Testis (tissue), 2 donors: ENCODE results near the gene FBN1.

Source experiments
- POLR2A ChIP-seq: fragments of 450-650 bp; IDR thresholded peaks from one replicate; pipeline ENCODE4 v1.6.1; 2017; ENCODE audit warnings: antibody characterized with exemption, mild to moderate bottlenecking, moderate library complexity
- TF ChIP-seq, protein P1 (sequence below), 3 experiments: fragments of 450-650 bp in 2 of 3; fragments of 200-600 bp in 1 of 3; sonication (generic) in 1 of 3; IDR thresholded peaks; one replicate each; pipeline ENCODE4 v1.5.1; 2016 to 2019; ENCODE audit warnings: antibody characterized with exemption in 3 of 3, mild to moderate bottlenecking in 2 of 3, moderate library complexity in 1 of 3

DNA sequence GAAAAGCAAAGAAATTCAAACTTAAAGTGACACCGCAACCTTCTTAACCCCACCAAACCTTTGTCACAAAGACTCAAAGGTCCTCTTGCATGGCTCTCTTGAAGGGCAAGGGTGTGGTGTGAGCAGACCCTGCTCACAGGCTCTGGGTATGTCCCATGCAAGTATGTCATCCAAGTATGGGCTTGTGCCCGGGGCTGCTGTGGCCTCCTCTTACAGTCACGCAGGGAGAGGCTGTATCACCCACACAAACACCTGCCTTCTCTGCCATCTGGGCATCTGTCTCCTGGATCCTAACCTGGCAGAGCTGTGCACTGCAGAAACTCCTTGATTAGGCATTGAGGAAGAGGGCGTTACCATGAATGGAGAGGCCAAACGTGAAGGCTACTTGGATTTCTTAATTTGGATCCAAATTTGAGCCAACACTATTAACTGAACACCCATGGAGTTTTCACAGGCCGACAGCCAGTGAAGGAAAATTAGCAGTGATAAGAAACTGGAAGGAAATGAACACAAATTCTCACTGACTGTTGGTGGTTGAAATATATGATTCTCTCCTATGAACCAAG is 167.6 kb downstream of the FBN1 start:
- TF ChIP-seq, protein P1, sequence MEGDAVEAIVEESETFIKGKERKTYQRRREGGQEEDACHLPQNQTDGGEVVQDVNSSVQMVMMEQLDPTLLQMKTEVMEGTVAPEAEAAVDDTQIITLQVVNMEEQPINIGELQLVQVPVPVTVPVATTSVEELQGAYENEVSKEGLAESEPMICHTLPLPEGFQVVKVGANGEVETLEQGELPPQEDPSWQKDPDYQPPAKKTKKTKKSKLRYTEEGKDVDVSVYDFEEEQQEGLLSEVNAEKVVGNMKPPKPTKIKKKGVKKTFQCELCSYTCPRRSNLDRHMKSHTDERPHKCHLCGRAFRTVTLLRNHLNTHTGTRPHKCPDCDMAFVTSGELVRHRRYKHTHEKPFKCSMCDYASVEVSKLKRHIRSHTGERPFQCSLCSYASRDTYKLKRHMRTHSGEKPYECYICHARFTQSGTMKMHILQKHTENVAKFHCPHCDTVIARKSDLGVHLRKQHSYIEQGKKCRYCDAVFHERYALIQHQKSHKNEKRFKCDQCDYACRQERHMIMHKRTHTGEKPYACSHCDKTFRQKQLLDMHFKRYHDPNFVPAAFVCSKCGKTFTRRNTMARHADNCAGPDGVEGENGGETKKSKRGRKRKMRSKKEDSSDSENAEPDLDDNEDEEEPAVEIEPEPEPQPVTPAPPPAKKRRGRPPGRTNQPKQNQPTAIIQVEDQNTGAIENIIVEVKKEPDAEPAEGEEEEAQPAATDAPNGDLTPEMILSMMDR (IDR thresholded peaks at IDR 0.05): no peak
- no peak for TF ChIP-seq POLR2A
